HepG2 (cell line): Measurements from ENCODE around the gene RPS6KL1. TPM values are rescaled to one million over a fixed set of nuclear protein-coding genes. Genes with fewer than 3 reads are reported as not detected.

Experiments
- AHDC1 ChIP-seq: sonication (generic); formaldehyde crosslinking; IDR thresholded peaks from 2 replicates; pipeline ENCODE4 v1.5.1; 2020; ENCODE audit warnings: mild to moderate bottlenecking, missing genetic modification reagents, borderline replicate concordance
- ARNT ChIP-seq: fragments of 450-650 bp; IDR thresholded peaks from 2 replicates; pipeline ENCODE4 v1.6.1; 2017
- EEA1 ChIP-seq: sonication (generic); formaldehyde crosslinking; IDR thresholded peaks from 2 replicates; pipeline ENCODE4 v1.5.1; 2020; ENCODE audit warnings: mild to moderate bottlenecking, missing genetic modification reagents, borderline replicate concordance
- HMG20B ChIP-seq: conservative IDR thresholded peaks from 2 replicates; pipeline ENCODE4 v1.6.1; 2016; ENCODE audit warnings: missing genetic modification reagents, missing compliant biosample characterization
- SP5 ChIP-seq: IDR thresholded peaks from 2 replicates; pipeline ENCODE4 v1.6.1; 2016; ENCODE audit warnings: low read depth, borderline replicate concordance
- TFE3 ChIP-seq: IDR thresholded peaks from 2 replicates; pipeline ENCODE4 v1.6.1; 2016
- TOE1 ChIP-seq: sonication (generic); formaldehyde crosslinking; IDR thresholded peaks from 2 replicates; pipeline ENCODE4 v1.4.0; 2020; ENCODE audit warnings: mild to moderate bottlenecking, missing genetic modification reagents
- ZBTB14 ChIP-seq: sonication (generic); formaldehyde crosslinking; IDR thresholded peaks from 2 replicates; pipeline ENCODE4 v1.4.0; 2020; ENCODE audit warnings: missing genetic modification reagents
- ZFP91 ChIP-seq: sonication (generic); formaldehyde crosslinking; IDR thresholded peaks from 2 replicates; pipeline ENCODE4 v1.9.0; 2022; ENCODE audit warnings: missing genetic modification reagents, mild to moderate bottlenecking, borderline replicate concordance
- ZNF18 ChIP-seq: sonication (generic); formaldehyde crosslinking; IDR thresholded peaks from 2 replicates; pipeline ENCODE4 v1.8.0; 2022; ENCODE audit warnings: mild to moderate bottlenecking, missing genetic modification reagents; ENCODE audit not compliant: insufficient replicate concordance
- ZNF513 ChIP-seq: sonication (generic); formaldehyde crosslinking; conservative IDR thresholded peaks from 2 replicates; pipeline ENCODE4 v1.5.0; 2020; ENCODE audit warnings: missing genetic modification reagents
- ZNF605 ChIP-seq: sonication (generic); formaldehyde crosslinking; IDR thresholded peaks from 2 replicates; pipeline ENCODE4 v1.8.0; 2022; ENCODE audit warnings: mild to moderate bottlenecking, missing genetic modification reagents
- ZNF607 ChIP-seq: sonication (generic); formaldehyde crosslinking; IDR thresholded peaks from 2 replicates; pipeline ENCODE4 v1.5.1; 2020; ENCODE audit warnings: missing genetic modification reagents, mild to moderate bottlenecking, borderline replicate concordance
- ZNF747 ChIP-seq: sonication (generic); formaldehyde crosslinking; IDR thresholded peaks from 2 replicates; pipeline ENCODE4 v1.8.1; 2023; ENCODE audit warnings: missing genetic modification reagents, mild to moderate bottlenecking, borderline replicate concordance
- ZSCAN22 ChIP-seq: sonication (generic); formaldehyde crosslinking; IDR thresholded peaks from 2 replicates; pipeline ENCODE4 v1.4.0; 2020; ENCODE audit warnings: mild to moderate bottlenecking, missing genetic modification reagents
- polyA plus RNA-seq, 8 experiments: library from polyadenylated mRNA; depleted of rRNA in 3 of 8; stranded (reverse) in 7 of 8; unstranded in 1 of 8; fragments of >200 nt; fragmentation: Illumina TruSeq in 4 of 8; extraction: Trizol in 4 of 8; gene quantifications; 2 replicates each; pipeline versions ENCODE4 v1.2.1 to v1.2.3, GENCODE V29; 2011 to 2016; ENCODE audit warnings: low read depth in 4 of 8, missing spikeins in 1 of 8, mixed read lengths in 1 of 8; ENCODE audit not compliant: insufficient read depth in 1 of 8
- total RNA-seq, 5 experiments: library from RNA; depleted of rRNA; stranded (reverse); fragments of >200 nt; fragmentation: Illumina TruSeq; extraction: Trizol; gene quantifications; 2 replicates each; pipeline ENCODE4 v1.2.3, GENCODE V29; 2016; ENCODE audit warnings: low read depth in 1 of 5

Gene RPS6KL1
- total and polyA plus RNA-seq, 2 of the 13 experiments (the other 11 are each of a cell fraction or from before 2014, with no cell fraction given) = 6.5 to 11.5 TPM

- TF ChIP-seq ZNF747 (CRISPR knock-in tag) (no peak; the same call in 1 of the 2 replicates), ZNF605 (CRISPR knock-in tag) (no peak; the same call in 1 of the 2 replicates), ZNF18 (CRISPR knock-in tag) (no peak), SP5 (no peak), ZNF513 (CRISPR knock-in tag) (no peak), ZFP91 (CRISPR knock-in tag) (peak; percentile 48; the same call in 1 of the 2 replicates), ZSCAN22 (CRISPR knock-in tag) (no peak), ZBTB14 (CRISPR knock-in tag) (no peak), HMG20B (no peak), TOE1 (CRISPR knock-in tag) (no peak), TFE3 (CRISPR knock-in tag) (peak; percentile 18; the same call in 1 of the 2 replicates), AHDC1 (CRISPR knock-in tag) (no peak), EEA1 (CRISPR knock-in tag) (no peak), ZNF607 (CRISPR knock-in tag) (0 out of 2 replicates have a peak, but pooled peaks have one; percentile 55), ARNT (no peak)
These were observed 31.3 kb upstream of the RPS6KL1 start (continued) for GRCh38 chr14:74954232-74954946.
